HEK293 (cell line): ENCODE results near the gene MBNL2.

Experiments used
- EGR2 ChIP-seq: fragments of 450-650 bp; formaldehyde crosslinking; IDR thresholded peaks from 2 replicates; pipeline ENCODE4 v1.5.1; 2016; ENCODE audit warnings: low read depth, missing biosample characterization, missing genetic modification characterization
- GLI2 ChIP-seq: fragments of 450-650 bp; formaldehyde crosslinking; IDR thresholded peaks from 2 replicates; pipeline ENCODE4; 2017; ENCODE audit warnings: missing biosample characterization, missing genetic modification characterization, low read depth, borderline replicate concordance
- GLIS1 ChIP-seq: fragments of 450-650 bp; formaldehyde crosslinking; IDR thresholded peaks from 2 replicates; pipeline ENCODE4 v1.5.1; 2016; ENCODE audit warnings: missing biosample characterization, missing genetic modification characterization
- HOXA7 ChIP-seq: sonication (generic); formaldehyde crosslinking; IDR thresholded peaks from 2 replicates; pipeline ENCODE4 v1.8.1; 2022; ENCODE audit warnings: missing genetic modification reagents, borderline replicate concordance
- KLF10 ChIP-seq: fragments of 450-650 bp; IDR thresholded peaks from 2 replicates; pipeline ENCODE4 v1.5.1; 2018; ENCODE audit warnings: missing biosample characterization, mild to moderate bottlenecking, missing genetic modification characterization
- OSR2 ChIP-seq: fragments of 450-650 bp; formaldehyde crosslinking; IDR thresholded peaks from 2 replicates; pipeline ENCODE4 v1.5.1; 2016; ENCODE audit warnings: missing biosample characterization, missing genetic modification characterization
- SALL2 ChIP-seq: fragments of 450-650 bp; formaldehyde crosslinking; IDR thresholded peaks from 2 replicates; pipeline ENCODE4 v1.5.0; 2017; ENCODE audit warnings: missing biosample characterization, mild to moderate bottlenecking, missing genetic modification characterization, borderline replicate concordance
- YY1 ChIP-seq: fragments of 450-650 bp; formaldehyde crosslinking; IDR thresholded peaks from 2 replicates; pipeline ENCODE4 v1.5.1; 2018; ENCODE audit warnings: missing biosample characterization, missing genetic modification characterization
- ZBTB1 ChIP-seq: fragments of 450-650 bp; formaldehyde crosslinking; IDR thresholded peaks from 2 replicates; pipeline ENCODE4 v1.5.1; 2016; ENCODE audit warnings: missing biosample characterization, missing genetic modification characterization
- ZBTB17 ChIP-seq: fragments of 450-650 bp; formaldehyde crosslinking; IDR thresholded peaks from 2 replicates; pipeline ENCODE4 v1.5.1; 2016; ENCODE audit warnings: missing biosample characterization, missing genetic modification characterization
- ZBTB44 ChIP-seq: fragments of 450-650 bp; IDR thresholded peaks from 2 replicates; pipeline ENCODE4 v1.5.1; 2018; ENCODE audit warnings: missing biosample characterization, mild to moderate bottlenecking, missing genetic modification characterization
- ZFP37 ChIP-seq: fragments of 450-650 bp; formaldehyde crosslinking; IDR thresholded peaks from 2 replicates; pipeline ENCODE4 v1.5.1; 2016; ENCODE audit warnings: missing biosample characterization, missing genetic modification characterization
- ZNF10 ChIP-seq: fragments of 450-650 bp; formaldehyde crosslinking; IDR thresholded peaks from 2 replicates; pipeline ENCODE4 v1.5.1; 2017; ENCODE audit warnings: missing biosample characterization, missing genetic modification characterization
- ZNF146 ChIP-seq: fragments of 450-650 bp; formaldehyde crosslinking; IDR thresholded peaks from 2 replicates; pipeline ENCODE4 v1.5.1; 2016; ENCODE audit warnings: missing biosample characterization, missing genetic modification characterization
- ZNF175 ChIP-seq: fragments of 450-650 bp; formaldehyde crosslinking; IDR thresholded peaks from 2 replicates; pipeline ENCODE4 v1.5.1; 2016; ENCODE audit warnings: missing biosample characterization, missing genetic modification characterization
- ZNF19 ChIP-seq: fragments of 450-650 bp; formaldehyde crosslinking; IDR thresholded peaks from 2 replicates; pipeline ENCODE4; 2016; ENCODE audit warnings: missing biosample characterization, missing genetic modification characterization, low read depth
- ZNF23 ChIP-seq: fragments of 450-650 bp; formaldehyde crosslinking; IDR thresholded peaks from 2 replicates; pipeline ENCODE4 v1.5.1; 2016; ENCODE audit warnings: missing biosample characterization, missing genetic modification characterization, borderline replicate concordance
- ZNF239 ChIP-seq: fragments of 450-650 bp; formaldehyde crosslinking; IDR thresholded peaks from 2 replicates; pipeline ENCODE4 v1.5.1; 2016; ENCODE audit warnings: missing biosample characterization, missing genetic modification characterization
- ZNF248 ChIP-seq: fragments of 450-650 bp; formaldehyde crosslinking; IDR thresholded peaks from 2 replicates; pipeline ENCODE4 v1.5.1; 2017; ENCODE audit warnings: missing biosample characterization, missing genetic modification characterization
- ZNF335 ChIP-seq: fragments of 450-650 bp; formaldehyde crosslinking; conservative IDR thresholded peaks from 2 replicates; pipeline ENCODE4 v1.5.1; 2016; ENCODE audit warnings: missing biosample characterization, missing genetic modification characterization
- ZNF354C ChIP-seq: fragments of 450-650 bp; formaldehyde crosslinking; IDR thresholded peaks from 2 replicates; pipeline ENCODE4 v1.5.1; 2016; ENCODE audit warnings: missing biosample characterization, missing genetic modification characterization, low read depth, borderline replicate concordance
- ZNF366 ChIP-seq: fragments of 450-650 bp; formaldehyde crosslinking; conservative IDR thresholded peaks from 2 replicates; pipeline ENCODE4 v1.5.1; 2016; ENCODE audit warnings: missing biosample characterization, missing genetic modification characterization
- ZNF394 ChIP-seq: fragments of 450-650 bp; formaldehyde crosslinking; IDR thresholded peaks from 2 replicates; pipeline ENCODE4 v1.5.1; 2016; ENCODE audit warnings: missing biosample characterization, missing genetic modification characterization, mild to moderate bottlenecking, moderate library complexity, borderline replicate concordance
- ZNF416 ChIP-seq: fragments of 450-650 bp; formaldehyde crosslinking; IDR thresholded peaks from 2 replicates; pipeline ENCODE4 v1.5.1; 2016; ENCODE audit warnings: missing biosample characterization, missing genetic modification characterization
- ZNF449 ChIP-seq: fragments of 450-650 bp; formaldehyde crosslinking; IDR thresholded peaks from 2 replicates; pipeline ENCODE4 v1.5.1; 2017; ENCODE audit warnings: missing biosample characterization, mild to moderate bottlenecking, missing genetic modification characterization, moderate library complexity
- ZNF510 ChIP-seq: fragments of 450-650 bp; formaldehyde crosslinking; IDR thresholded peaks from 2 replicates; pipeline ENCODE4 v1.5.1; 2018; ENCODE audit warnings: mild to moderate bottlenecking, missing genetic modification characterization, missing biosample characterization; ENCODE audit not compliant: insufficient replicate concordance
- ZNF530 ChIP-seq: fragments of 450-650 bp; formaldehyde crosslinking; IDR thresholded peaks from 2 replicates; pipeline ENCODE4 v1.5.1; 2016; ENCODE audit warnings: low read depth, missing biosample characterization, missing genetic modification characterization
- ZNF624 ChIP-seq: fragments of 450-650 bp; formaldehyde crosslinking; IDR thresholded peaks from 2 replicates; pipeline ENCODE4 v1.5.1; 2017; ENCODE audit warnings: missing biosample characterization, missing genetic modification characterization
- ZNF777 ChIP-seq: fragments of 450-650 bp; formaldehyde crosslinking; IDR thresholded peaks from 2 replicates; pipeline ENCODE4 v1.5.1; 2017; ENCODE audit warnings: missing biosample characterization, missing genetic modification characterization, borderline replicate concordance
- ZNF791 ChIP-seq: fragments of 450-650 bp; formaldehyde crosslinking; IDR thresholded peaks from 2 replicates; pipeline ENCODE4 v1.5.1; 2016; ENCODE audit warnings: missing biosample characterization, missing genetic modification characterization
- TF ChIP-seq, protein P1 (sequence below): fragments of 450-650 bp; formaldehyde crosslinking; optimal IDR thresholded peaks from 2 replicates; pipeline ENCODE3; 2016; ENCODE audit warnings: missing biosample characterization, mild to moderate bottlenecking, missing genetic modification characterization
- TF ChIP-seq, protein P2 (sequence below): fragments of 450-650 bp; formaldehyde crosslinking; IDR thresholded peaks from 2 replicates; pipeline ENCODE4 v1.5.1; 2016; ENCODE audit warnings: missing biosample characterization, missing genetic modification characterization
- TF ChIP-seq, protein P3 (sequence below): sonication (generic); formaldehyde crosslinking; IDR thresholded peaks from 2 replicates; pipeline ENCODE4 v1.8.1; 2022; ENCODE audit warnings: mild to moderate bottlenecking, moderate library complexity, missing genetic modification reagents

The MBNL2 gene

DNA sequence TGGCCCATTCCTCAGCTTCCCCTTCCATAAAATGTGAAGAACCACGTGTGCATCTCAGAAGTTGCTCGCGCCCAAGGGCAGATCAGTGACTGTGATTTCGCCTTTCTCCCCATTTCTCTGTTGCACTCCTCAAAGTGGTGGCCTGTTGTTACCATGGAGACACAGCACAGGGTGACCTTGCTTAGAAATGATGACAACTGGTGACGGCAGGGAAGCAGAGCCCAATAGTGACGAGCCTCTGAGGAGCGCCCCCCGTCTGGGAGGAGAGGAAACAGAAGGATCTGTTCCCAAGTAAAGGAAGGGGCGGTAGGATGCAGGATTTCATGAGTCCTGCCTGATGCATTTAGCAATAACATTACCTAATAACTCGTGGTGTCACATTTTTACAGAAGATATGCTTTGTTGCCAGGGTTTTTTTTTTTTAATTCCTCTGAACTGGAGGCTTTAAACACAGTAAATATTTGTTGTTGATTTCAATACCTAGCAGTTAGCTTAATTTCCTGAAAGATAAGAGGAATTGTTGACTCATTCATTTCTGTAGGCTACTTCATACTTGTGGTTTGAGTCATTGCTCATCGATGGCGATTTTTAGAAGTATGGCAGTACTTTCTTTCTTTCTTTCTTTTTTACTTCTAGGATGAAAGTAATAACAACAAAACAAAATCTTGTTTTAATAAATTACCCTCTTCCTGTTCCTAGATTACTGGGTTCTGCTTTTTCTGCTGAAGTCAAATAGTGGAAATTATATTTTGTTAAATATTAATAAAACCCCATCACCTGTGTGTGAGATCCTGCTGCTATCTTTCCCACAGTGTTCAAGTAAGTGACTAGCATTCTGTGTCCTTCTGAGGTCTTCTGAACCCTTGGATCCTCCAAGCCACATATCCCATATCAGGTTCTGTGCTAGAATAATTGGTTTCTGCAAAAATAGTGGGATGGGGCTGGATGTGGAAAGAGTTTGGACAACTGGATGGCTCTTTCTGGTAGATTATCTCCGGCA is 36.0 kb downstream of the MBNL2 start (continued):
- TF ChIP-seq ZNF416 (tag by site-specific recombination) (no peak), ZBTB17 (tag by site-specific recombination) (peak; percentile 71; the same call in 1 of the 2 replicates), ZBTB1 (tag by site-specific recombination) (no peak), GLI2 (tag by site-specific recombination) (no peak), ZNF23 (tag by site-specific recombination) (no peak), ZNF366 (peak; percentile 51), ZNF394 (tag by site-specific recombination) (peak; percentile 56; the same call in 1 of the 2 replicates), ZNF777 (tag by site-specific recombination) (no peak), ZNF146 (tag by site-specific recombination) (0 out of 2 replicates have a peak, but pooled peaks have one; percentile 5), ZNF19 (tag by site-specific recombination) (no peak), ZNF175 (tag by site-specific recombination) (no peak), SALL2 (tag by site-specific recombination) (no peak), ZNF239 (tag by site-specific recombination) (no peak), ZNF791 (tag by site-specific recombination) (no peak), GLIS1 (tag by site-specific recombination) (no peak), ZNF248 (tag by site-specific recombination) (no peak), ZNF354C (no peak), KLF10 (tag by site-specific recombination) (peak; percentile 85), HOXA7 (no peak), ZNF10 (tag by site-specific recombination) (no peak), ZNF624 (tag by site-specific recombination) (no peak), ZNF449 (tag by site-specific recombination) (no peak), OSR2 (tag by site-specific recombination) (peak; percentile 82), ZNF530 (tag by site-specific recombination) (no peak), ZNF335 (peak; percentile 45), YY1 (tag by site-specific recombination) (no peak), ZFP37 (no peak), ZBTB44 (peak; percentile 96), EGR2 (tag by site-specific recombination) (no peak), ZNF510 (no peak)
- TF ChIP-seq, protein P1, sequence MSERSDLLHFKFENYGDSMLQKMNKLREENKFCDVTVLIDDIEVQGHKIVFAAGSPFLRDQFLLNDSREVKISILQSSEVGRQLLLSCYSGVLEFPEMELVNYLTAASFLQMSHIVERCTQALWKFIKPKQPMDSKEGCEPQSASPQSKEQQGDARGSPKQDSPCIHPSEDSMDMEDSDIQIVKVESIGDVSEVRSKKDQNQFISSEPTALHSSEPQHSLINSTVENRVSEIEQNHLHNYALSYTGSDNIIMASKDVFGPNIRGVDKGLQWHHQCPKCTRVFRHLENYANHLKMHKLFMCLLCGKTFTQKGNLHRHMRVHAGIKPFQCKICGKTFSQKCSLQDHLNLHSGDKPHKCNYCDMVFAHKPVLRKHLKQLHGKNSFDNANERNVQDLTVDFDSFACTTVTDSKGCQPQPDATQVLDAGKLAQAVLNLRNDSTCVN: no peak
- TF ChIP-seq, protein P2, sequence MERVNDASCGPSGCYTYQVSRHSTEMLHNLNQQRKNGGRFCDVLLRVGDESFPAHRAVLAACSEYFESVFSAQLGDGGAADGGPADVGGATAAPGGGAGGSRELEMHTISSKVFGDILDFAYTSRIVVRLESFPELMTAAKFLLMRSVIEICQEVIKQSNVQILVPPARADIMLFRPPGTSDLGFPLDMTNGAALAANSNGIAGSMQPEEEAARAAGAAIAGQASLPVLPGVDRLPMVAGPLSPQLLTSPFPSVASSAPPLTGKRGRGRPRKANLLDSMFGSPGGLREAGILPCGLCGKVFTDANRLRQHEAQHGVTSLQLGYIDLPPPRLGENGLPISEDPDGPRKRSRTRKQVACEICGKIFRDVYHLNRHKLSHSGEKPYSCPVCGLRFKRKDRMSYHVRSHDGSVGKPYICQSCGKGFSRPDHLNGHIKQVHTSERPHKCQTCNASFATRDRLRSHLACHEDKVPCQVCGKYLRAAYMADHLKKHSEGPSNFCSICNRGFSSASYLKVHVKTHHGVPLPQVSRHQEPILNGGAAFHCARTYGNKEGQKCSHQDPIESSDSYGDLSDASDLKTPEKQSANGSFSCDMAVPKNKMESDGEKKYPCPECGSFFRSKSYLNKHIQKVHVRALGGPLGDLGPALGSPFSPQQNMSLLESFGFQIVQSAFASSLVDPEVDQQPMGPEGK (tag by site-specific recombination): peak; percentile 66
- TF ChIP-seq, protein P3, sequence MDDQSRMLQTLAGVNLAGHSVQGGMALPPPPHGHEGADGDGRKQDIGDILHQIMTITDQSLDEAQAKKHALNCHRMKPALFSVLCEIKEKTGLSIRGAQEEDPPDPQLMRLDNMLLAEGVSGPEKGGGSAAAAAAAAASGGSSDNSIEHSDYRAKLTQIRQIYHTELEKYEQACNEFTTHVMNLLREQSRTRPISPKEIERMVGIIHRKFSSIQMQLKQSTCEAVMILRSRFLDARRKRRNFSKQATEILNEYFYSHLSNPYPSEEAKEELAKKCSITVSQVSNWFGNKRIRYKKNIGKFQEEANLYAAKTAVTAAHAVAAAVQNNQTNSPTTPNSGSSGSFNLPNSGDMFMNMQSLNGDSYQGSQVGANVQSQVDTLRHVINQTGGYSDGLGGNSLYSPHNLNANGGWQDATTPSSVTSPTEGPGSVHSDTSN: no peak
